ENCODE measurements around the gene CACNA1F. TPM values are rescaled to one million over a fixed set of nuclear protein-coding genes. Genes with fewer than 3 reads are reported as not detected.

Gene CACNA1F
- total RNA-seq, 1 experiment from 2014 or later = not detected

- DNase-seq (ENCODE audit: low read depth) = no peak
These were observed 2.5 kb downstream of the CACNA1F start for GRCh38 chrX:49230500-49231232.

GRCh38 chrX:49228185-49228584 lies 5.0 kb downstream of the CACNA1F start:
- DNase-seq (ENCODE audit: low read depth) = no peak

GRCh38 chrX:49227726-49228125 lies 5.4 kb downstream of the CACNA1F start:
- no peak for DNase-seq (ENCODE audit: low read depth)

- no peak for DNase-seq (ENCODE audit: low read depth)
These were observed 6.2 kb downstream of the CACNA1F start for GRCh38 chrX:49226946-49227345.

DNA sequence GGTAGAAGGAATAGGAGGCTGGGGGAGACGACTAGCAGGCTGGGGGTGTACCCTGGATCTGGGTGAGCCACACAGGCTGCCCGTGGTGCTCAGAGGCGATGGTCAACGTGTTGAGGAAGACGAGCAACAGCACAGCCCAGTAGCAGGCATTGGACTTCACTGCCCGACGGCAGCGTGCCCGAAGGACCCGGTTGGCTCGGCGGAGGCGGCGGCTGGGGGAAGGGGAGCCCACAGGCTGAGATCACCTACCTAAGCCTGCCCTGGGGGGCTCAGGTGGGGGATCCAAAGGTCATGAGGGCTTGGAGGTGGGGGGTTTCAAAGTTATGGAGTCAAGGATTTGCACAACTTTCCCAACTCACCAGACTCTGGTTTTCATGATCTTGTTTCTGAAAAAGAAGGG lies 7.3 kb downstream of the CACNA1F start:
- no peak for DNase-seq (ENCODE audit: low read depth)

GRCh38 chrX:49221868-49222267 lies 11.3 kb downstream of the CACNA1F start:
- no peak for DNase-seq (ENCODE audit: low read depth)

DNA sequence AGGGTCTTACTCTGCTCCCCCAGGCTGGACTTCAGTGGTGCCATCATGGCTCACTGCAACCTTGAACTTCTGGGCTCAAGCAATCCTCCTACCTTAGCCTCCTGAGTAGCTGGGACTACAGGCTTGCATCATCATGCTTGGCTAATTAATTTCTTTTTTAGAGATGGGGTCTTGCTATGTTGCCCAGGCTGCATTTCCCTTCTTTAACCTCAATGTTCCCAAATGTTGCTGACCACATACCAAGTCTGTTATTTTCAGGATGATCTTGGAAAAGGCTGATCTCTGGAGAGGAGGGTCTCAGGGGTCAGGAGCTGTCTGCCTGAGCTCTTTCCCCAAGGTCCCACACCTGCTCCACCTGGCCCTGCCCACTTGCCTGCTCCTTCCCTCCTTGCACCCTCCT lies 13.0 kb downstream of the CACNA1F start:
- no peak for DNase-seq (ENCODE audit: low read depth)

GRCh38 chrX:49214996-49215526 lies 18.1 kb downstream of the CACNA1F start:
- no peak for DNase-seq (ENCODE audit: low read depth)

- no peak for DNase-seq (ENCODE audit: low read depth)
These were observed 18.7 kb downstream of the CACNA1F start for GRCh38 chrX:49214416-49214815.

DNA sequence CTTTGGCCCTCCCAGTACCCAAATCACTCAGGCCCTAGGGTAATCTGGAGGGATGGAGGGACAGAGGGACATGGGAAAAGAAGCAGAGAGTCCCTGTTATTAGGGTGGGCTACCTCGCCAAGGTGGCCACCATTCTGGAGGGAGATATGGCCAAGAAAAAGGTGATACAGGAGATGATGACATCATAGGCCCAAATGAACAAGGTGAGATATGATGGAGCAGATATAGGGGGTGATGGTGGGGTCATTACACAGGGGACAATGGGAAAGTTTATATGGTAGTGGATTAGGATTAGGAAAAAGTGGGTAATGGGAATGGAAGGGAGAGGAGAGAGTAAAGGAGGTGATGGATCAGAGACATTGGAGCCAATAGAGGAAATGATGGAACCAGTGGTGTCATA lies 20.3 kb downstream of the CACNA1F start:
- DNase-seq (ENCODE audit: low read depth) = no peak

GRCh38 chrX:49212209-49212608 lies 20.9 kb downstream of the CACNA1F start:
- DNase-seq (ENCODE audit: low read depth) = no peak

GRCh38 chrX:49211074-49211473 lies 22.1 kb downstream of the CACNA1F start:
- DNase-seq (ENCODE audit: low read depth) = no peak

DNA sequence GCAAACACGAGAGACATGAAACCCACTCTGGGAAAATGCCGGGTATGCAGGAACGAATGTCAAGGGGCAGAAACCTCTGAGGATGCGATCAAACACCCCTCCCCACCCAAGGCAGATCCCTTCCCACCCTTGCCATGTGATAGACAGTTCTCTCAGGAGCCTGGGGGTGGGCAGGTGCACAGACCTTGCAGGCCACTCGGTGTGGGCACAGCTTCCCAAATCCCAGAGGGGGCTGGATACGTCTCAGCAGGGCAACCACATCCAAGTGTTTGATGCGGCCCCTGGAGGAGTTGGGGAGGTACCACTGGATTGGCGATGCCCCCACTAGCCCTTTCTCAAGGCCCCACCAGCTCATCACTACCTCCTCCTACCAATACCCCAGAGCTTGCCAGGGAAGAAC lies 22.7 kb downstream of the CACNA1F start:
- no peak for DNase-seq (ENCODE audit: low read depth)

DNA sequence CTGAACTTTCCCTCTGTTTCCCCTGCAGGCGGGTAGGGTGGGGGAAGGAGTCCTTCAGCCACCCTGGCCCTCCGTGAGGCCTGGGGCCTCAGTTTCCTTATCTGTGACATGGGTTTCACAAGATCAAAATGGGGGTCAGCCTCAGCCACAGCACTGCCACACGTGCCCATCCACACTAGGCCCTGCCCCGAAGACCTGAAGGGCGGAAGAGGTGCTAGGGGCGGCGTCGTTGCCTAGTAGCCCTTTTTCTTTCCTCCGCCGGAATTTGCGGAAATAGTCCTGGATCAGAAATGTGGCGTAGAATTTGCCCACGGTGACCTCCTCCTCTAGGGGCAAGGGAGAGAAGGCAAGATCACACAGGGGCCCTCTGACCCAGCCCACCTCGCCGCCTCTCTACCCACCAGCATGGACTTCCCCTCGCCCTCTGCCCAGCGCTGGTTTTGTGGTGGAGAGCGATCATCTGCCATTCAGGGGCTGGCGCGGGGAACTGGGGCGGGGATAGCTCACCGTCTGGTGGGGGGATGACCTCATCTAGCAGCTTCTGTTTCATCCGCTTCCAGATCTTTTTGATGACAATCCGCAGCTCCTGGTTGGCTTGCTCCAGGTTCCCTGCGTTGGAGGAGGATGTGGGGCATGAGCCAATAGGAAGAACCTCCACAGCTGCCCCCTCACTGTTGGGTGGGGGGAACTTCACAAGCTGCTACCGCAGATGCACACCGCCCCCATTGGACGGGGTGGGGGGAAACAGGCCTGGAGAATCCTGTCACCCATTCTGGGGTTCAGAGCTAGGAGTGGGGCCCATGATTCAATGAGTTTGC lies 23.5 kb downstream of the CACNA1F start:
- DNase-seq (ENCODE audit: low read depth) = no peak

- no peak for DNase-seq (ENCODE audit: low read depth)
These were observed 24.7 kb downstream of the CACNA1F start for GRCh38 chrX:49208399-49208798.

GRCh38 chrX:49206543-49206942 lies 26.6 kb downstream of the CACNA1F start:
- DNase-seq (ENCODE audit: low read depth) = no peak

DNA sequence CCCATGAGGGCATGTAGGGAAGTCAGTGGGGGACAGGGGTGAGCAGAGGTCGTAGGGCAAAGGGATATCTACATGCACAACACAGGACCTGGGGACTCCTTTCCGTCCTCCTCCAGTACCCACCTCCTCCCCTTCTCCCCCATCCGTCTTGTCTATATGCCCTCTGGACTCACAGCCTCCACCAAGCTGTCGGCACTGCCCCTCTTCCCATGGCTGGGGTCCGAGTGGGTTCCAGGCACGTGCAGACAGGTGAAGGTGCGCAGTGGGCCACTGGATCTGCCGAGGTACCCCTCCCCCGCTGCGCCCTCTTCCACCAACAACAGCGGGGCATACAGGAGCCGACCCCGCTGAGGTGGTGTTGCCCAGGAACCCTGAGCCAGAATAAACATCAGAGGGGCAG lies 27.7 kb downstream of the CACNA1F start:
- DNase-seq (ENCODE audit: low read depth) = no peak

GRCh38 chrX:49204709-49205108 lies 28.4 kb downstream of the CACNA1F start:
- no peak for DNase-seq (ENCODE audit: low read depth)

- no peak for DNase-seq (ENCODE audit: low read depth)
These were observed 29.1 kb downstream of the CACNA1F start for GRCh38 chrX:49204017-49204416.

DNA sequence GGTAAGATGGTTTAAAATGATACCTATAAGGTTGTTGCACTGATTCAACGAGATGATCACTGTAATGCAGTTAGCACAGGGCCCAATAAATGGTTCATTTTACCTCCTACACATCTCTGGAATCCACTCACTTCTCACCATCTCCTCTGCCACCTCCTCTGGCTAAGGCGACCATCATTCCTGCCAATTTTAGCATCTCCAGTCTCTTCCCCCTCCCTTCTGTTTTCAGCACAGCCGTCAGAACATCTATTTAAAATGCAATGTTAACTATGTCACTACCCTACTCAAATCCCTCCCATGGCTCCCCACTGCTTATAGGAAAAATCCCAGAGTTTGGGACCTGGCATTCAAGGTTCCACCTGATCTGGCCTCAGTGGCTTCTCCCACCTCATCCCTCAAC lies 29.6 kb downstream of the CACNA1F start:
- DNase-seq (ENCODE audit: low read depth) = no peak

DNA sequence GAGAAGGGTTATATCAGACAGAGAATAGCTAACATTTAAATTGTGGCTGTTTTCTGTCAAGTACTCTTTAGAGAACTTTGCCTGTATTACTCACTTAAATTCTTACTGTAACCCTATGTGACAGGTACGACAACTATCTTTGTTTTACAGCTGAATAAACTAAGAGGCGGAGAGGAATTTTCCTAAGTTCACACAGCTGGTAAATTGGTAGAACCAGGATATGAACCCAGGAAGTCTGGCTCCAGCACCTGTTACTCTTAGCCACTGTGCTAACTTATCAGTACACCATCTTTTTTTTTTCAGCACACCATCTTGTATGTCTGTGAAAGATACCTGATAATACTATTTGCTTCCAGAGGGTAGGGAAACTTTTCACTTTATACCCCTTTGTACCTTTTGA lies 31.1 kb downstream of the CACNA1F start:
- DNase-seq (ENCODE audit: low read depth) = no peak

DNA sequence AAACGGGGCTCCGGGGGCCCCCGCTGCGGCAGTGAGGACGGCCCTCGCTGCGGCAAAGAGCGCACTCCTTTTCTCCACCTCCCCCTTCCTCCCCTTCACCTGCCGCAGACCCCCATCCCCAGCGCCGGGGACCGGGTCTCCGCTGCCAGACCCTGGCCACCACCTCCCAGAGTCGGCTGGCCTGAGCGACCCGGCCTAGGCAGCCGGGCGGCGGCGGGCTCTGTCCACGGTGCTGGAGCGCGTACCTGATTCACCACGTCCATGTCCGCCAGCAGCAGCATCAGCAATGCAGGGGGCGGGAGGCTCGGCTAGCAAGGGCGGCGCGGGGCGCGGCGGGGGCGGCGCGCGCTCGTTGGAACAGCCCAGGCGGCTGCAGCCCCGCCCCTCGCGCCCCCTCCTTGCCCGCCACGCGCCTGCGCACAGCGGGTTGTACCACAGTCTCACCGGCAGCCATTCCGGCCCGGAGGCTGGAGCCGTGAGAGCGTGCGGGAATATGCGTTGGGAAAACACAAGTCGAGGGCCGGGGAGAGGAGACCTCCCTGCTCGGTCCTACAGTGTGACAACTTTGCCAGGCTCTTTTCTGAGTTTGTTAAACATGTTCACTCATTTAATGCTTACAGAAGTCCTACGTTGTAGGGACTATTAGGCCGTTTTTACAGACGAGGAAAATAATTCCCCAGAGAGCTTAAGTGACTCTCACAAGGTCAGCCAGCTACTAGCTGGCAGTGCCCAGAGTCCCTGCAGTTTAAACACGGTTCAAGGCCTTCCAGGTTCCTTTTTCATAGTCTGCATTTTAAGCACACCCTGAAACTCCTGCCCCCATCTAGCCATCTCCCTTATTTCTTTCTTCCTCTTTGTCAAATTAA lies 33.0 kb downstream of the CACNA1F start, which contains the start of gene SYP:
TSS of gene SYP (minus strand) at position 288 of the 866 bp plus-strand sequence. CDS start at position 281, 7 bp downstream.
- peak; percentile 73 for DNase-seq (ENCODE audit: low read depth)

Data from LHCN-M2 (cell line).